Trophoblast cell (in vitro differentiated cells and primary cell): ENCODE data around the gene FGF11.
"Not testable (repeated sequence)": the region's sequence is repeated elsewhere in the genome, so short reads cannot be mapped to it uniquely, and the experiment has no call there.

ENCODE experiments used
- DNase-seq, 2 donors: peaks; one replicate each; pipeline ENCODE4 v3.0.0-alpha.2; 2016
- H2AFZ ChIP-seq: 2 replicates; pipeline ENCODE4 v1.6.1; 2013; ENCODE audit warnings: low read length, moderate library complexity, mild to moderate bottlenecking; ENCODE audit not compliant: insufficient read depth, poor library complexity
- H2AK5ac ChIP-seq: 2 replicates; pipeline ENCODE4 v1.6.1; 2013; ENCODE audit warnings: mild to moderate bottlenecking, low read length
- H2BK120ac ChIP-seq: 2 replicates; pipeline ENCODE4 v1.6.1; 2013; ENCODE audit warnings: low read length, mild to moderate bottlenecking, moderate library complexity; ENCODE audit not compliant: insufficient read depth, poor library complexity
- H2BK12ac ChIP-seq: 2 replicates; pipeline ENCODE4 v1.6.1; 2013; ENCODE audit warnings: mild to moderate bottlenecking, low read length, moderate library complexity
- H2BK5ac ChIP-seq: 2 replicates; pipeline ENCODE4 v1.6.1; 2013; ENCODE audit warnings: low read length, low read depth, moderate library complexity, mild to moderate bottlenecking; ENCODE audit not compliant: poor library complexity
- H3K14ac ChIP-seq: 2 replicates; pipeline ENCODE4 v1.6.1; 2013; ENCODE audit warnings: mild to moderate bottlenecking, low read length
- H3K18ac ChIP-seq: 2 replicates; pipeline ENCODE4 v1.6.1; 2013; ENCODE audit warnings: mild to moderate bottlenecking, low read length
- H3K23ac ChIP-seq: 2 replicates; pipeline ENCODE4 v1.6.1; 2013; ENCODE audit warnings: low read length
- H3K27ac ChIP-seq: 2 replicates; pipeline ENCODE4 v1.5.1; 2013; ENCODE audit warnings: low read depth, mild to moderate bottlenecking, inconsistent platforms, low read length, moderate library complexity
- H3K27me3 ChIP-seq: 2 replicates; pipeline ENCODE4 v1.6.1; 2013; ENCODE audit warnings: inconsistent platforms, mild to moderate bottlenecking, low read length, moderate library complexity; ENCODE audit not compliant: insufficient read depth
- H3K36me3 ChIP-seq, 2 experiments: 1 replicate in 1 of 2; 2 replicates in 1 of 2; pipeline ENCODE4 v1.6.1; 2013; ENCODE audit warnings: low read length in 2 of 2, mild to moderate bottlenecking in 2 of 2, moderate library complexity in 1 of 2; ENCODE audit not compliant: insufficient read depth in 2 of 2, control insufficient read depth in 1 of 2
- H3K4ac ChIP-seq: 2 replicates; pipeline ENCODE4 v1.6.1; 2013; ENCODE audit warnings: low read depth, mild to moderate bottlenecking, low read length, moderate library complexity
- H3K4me1 ChIP-seq, 2 experiments: 1 replicate in 1 of 2; 2 replicates in 1 of 2; pipeline ENCODE4 v1.6.1; 2013; ENCODE audit warnings: low read length in 2 of 2, mild to moderate bottlenecking in 2 of 2, moderate library complexity in 1 of 2; ENCODE audit not compliant: insufficient read depth in 2 of 2, control insufficient read depth in 1 of 2
- H3K4me2 ChIP-seq: 2 replicates; pipeline ENCODE4 v1.6.1; 2013; ENCODE audit warnings: inconsistent platforms, mild to moderate bottlenecking, low read length, moderate library complexity
- H3K4me3 ChIP-seq: 2 replicates; pipeline ENCODE4 v1.5.1; 2013; ENCODE audit warnings: mild to moderate bottlenecking, low read depth, low read length, inconsistent platforms
- H3K79me1 ChIP-seq: one replicate; pipeline ENCODE4 v1.6.1; 2013; ENCODE audit warnings: low read length
- H3K79me2 ChIP-seq: 2 replicates; pipeline ENCODE4 v1.6.1; 2013; ENCODE audit warnings: low read length, mild to moderate bottlenecking; ENCODE audit not compliant: control insufficient read depth, insufficient read depth, poor library complexity
- H3K9ac ChIP-seq: 2 replicates; pipeline ENCODE4 v1.6.1; 2013; ENCODE audit warnings: mild to moderate bottlenecking, low read length
- H3K9me3 ChIP-seq: 2 replicates; pipeline ENCODE4 v1.6.1; 2013; ENCODE audit warnings: low read depth, mild to moderate bottlenecking, control low read depth, inconsistent platforms, low read length; ENCODE audit not compliant: insufficient read depth
- H4K12ac ChIP-seq: 2 replicates; pipeline ENCODE4 v1.6.1; 2013; ENCODE audit warnings: low read depth, mild to moderate bottlenecking, low read length, moderate library complexity
- H4K8ac ChIP-seq: 2 replicates; pipeline ENCODE4 v1.6.1; 2013; ENCODE audit warnings: low read depth, mild to moderate bottlenecking, low read length, moderate library complexity
- H4K91ac ChIP-seq: one replicate; pipeline ENCODE4 v1.6.1; 2013; ENCODE audit warnings: low read depth, mild to moderate bottlenecking, low read length, moderate library complexity
- WGBS: extraction: QIAGEN DNeasy Blood & Tissue Kit; methylation state at CpG from one replicate; pipeline ENCODE4 v1.1.7; 2013; ENCODE audit warnings: missing lambda C conversion rate; ENCODE audit not compliant: insufficient read length, insufficient coverage; ENCODE audit errors: extremely low coverage; 5-methylcytosine and 5-hydroxymethylcytosine counted together

Gene FGF11

DNA sequence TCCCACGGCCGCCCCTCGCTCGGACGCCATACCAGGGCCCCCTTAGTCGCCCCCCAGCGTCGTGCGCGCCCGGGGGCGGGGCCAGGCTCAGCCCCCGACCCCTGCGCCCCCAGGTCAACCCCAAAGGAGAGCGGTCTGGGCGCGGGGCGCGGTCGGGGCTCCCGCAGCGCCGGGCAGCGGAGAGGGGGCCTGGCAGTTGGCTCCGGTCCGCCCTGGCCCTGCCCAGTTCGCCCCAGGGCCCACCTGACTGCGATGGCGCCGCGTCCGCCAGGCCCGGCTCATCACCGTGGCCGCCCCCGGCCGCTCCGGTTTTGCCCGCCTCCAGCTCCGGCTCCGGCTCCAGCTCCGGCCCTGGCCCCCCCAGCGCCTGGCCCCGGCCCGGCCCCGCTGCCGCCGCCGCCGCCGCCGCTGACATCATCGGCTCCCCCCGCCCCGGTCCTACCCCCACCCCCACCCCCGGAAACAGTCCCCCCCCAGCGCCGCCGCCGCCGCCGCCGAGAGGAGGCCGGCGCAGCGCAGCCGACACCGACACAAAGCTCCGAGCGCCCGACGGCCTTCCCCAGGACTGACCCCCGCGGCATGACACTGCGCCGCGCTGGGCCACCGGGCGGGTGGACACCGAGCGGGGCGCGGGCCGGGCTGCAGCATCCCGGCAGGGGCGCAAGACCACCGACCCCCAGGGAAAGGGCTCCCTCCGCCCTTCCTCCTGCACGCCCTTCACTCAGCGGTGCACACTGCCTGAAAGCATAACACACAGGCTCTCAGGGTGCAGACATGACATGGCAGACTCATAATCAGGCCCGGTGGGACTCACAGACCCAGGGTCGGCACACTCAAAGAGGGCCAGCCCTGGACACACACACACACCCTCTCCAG is 40.1 kb downstream of the FGF11 start, which contains the start of gene ZBTB4:
TSS of gene ZBTB4 (minus strand) at position 419 of the 876 bp plus-strand sequence. CDS start 12,830 bp downstream, outside the sequence.
- H2BK5ac ChIP-seq, result peak within 1 kb of the TSS; percentile 89
- peak within 1 kb of the TSS; percentile 93 for H3K27ac ChIP-seq
- peaks cover 29% of the 10 kb centered on the region for H3K79me1 ChIP-seq
- peak within 1 kb of the TSS; percentile 65 for H3K4me2 ChIP-seq
- H3K9me3 ChIP-seq, result no peaks in the 10 kb centered on the region
- peak within 1 kb of the TSS; percentile 89 for H3K4me3 ChIP-seq
- H3K14ac ChIP-seq, result peak within 1 kb of the TSS; percentile 96
- peaks cover 22% of the 10 kb centered on the region for H3K79me2 ChIP-seq
- no peaks in the 10 kb centered on the region for H3K27me3 ChIP-seq
- H4K91ac ChIP-seq, result peak within 1 kb of the TSS; percentile 99
- H3K36me3 ChIP-seq, result no peaks in the 10 kb centered on the region
- peak within 1 kb of the TSS; percentile 77 for H2AK5ac ChIP-seq
- peak within 1 kb of the TSS; percentile 96 for H2BK120ac ChIP-seq
- H2AFZ ChIP-seq, result peak within 1 kb of the TSS; percentile 99
- peak within 1 kb of the TSS; percentile 98 for H4K12ac ChIP-seq
- peak; percentile 5 to 42 for DNase-seq
- peak within 1 kb of the TSS; percentile 93 for H4K8ac ChIP-seq
- peak within 1 kb of the TSS; percentile 67 for H2BK12ac ChIP-seq
- WGBS, result no CpG with 5 or more reads among the region's 92 CpGs
- peak within 1 kb of the TSS; percentile 96 for H3K18ac ChIP-seq
- no peak within 1 kb of the TSS for H3K23ac ChIP-seq
- H3K9ac ChIP-seq, result peak within 1 kb of the TSS; percentile 91
- peak within 1 kb of the TSS; percentile 99 for H3K4ac ChIP-seq
- peaks cover 39 to 44% of the 10 kb centered on the region in 2 experiments for H3K4me1 ChIP-seq

DNA sequence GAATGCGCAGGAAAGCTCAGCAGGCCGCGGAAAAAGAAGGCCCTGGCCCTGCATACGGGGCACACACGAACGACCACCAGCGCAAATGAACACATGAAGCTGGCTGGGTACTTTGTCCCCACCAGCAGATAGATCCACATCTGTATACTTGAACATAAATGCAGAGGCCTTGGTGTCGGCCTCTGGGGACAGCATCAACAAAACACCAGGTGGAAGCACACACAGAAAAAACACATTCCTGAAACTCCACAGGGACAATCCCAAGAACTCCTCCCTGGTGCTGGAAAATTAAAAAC is 40.7 kb downstream of the FGF11 start:
- peak overlapping the region; percentile 31 for H2AK5ac ChIP-seq
- peak overlapping the region; percentile 2 for H3K9ac ChIP-seq
- peak overlapping the region; percentile 65 for H3K4me2 ChIP-seq
- peaks cover 39 to 42% of the 10 kb centered on the region in 2 experiments for H3K4me1 ChIP-seq
- H2AFZ ChIP-seq, result peak overlapping the region; percentile 99
- no peaks in the 10 kb centered on the region for H3K9me3 ChIP-seq
- H3K27me3 ChIP-seq, result no peaks in the 10 kb centered on the region
- peak overlapping the region; percentile 92 for H3K27ac ChIP-seq
- peak overlapping the region; percentile 83 for H3K14ac ChIP-seq
- H3K79me1 ChIP-seq, result peaks cover 32% of the 10 kb centered on the region
- peak overlapping the region; percentile 96 for H3K18ac ChIP-seq
- peaks cover 25% of the 10 kb centered on the region for H3K79me2 ChIP-seq
- peak; percentile 5 to 43 for DNase-seq
- H3K23ac ChIP-seq, result no peak overlapping the region
- H2BK12ac ChIP-seq, result peak overlapping the region; percentile 42
- peak overlapping the region; percentile 71 for H4K91ac ChIP-seq
- peak overlapping the region; percentile 83 for H4K8ac ChIP-seq
- H2BK120ac ChIP-seq, result peak overlapping the region; percentile 96
- peak overlapping the region; percentile 55 for H2BK5ac ChIP-seq
- peak overlapping the region; percentile 83 for H3K4me3 ChIP-seq
- H4K12ac ChIP-seq, result peak overlapping the region; percentile 98
- WGBS, result no CpG with 5 or more reads among the region's 8 CpGs
- no peaks in the 10 kb centered on the region for H3K36me3 ChIP-seq
- H3K4ac ChIP-seq, result peak overlapping the region; percentile 99

- not testable (repeated sequence) for H3K27ac ChIP-seq, H3K9ac ChIP-seq, H2AK5ac ChIP-seq, H2BK5ac ChIP-seq, H3K4ac ChIP-seq, H3K27me3 ChIP-seq, H3K23ac ChIP-seq, H4K12ac ChIP-seq, H3K9me3 ChIP-seq, H3K18ac ChIP-seq, H2BK120ac ChIP-seq, H4K8ac ChIP-seq, H2AFZ ChIP-seq, H3K14ac ChIP-seq, H3K36me3 ChIP-seq, H2BK12ac ChIP-seq, H3K4me3 ChIP-seq, DNase-seq
- Histone ChIP-seq H3K79me1 (peaks cover 32% of the 10 kb centered on the region), H3K4me1 (peaks cover 38 to 43% of the 10 kb centered on the region in 2 experiments), H4K91ac (peak within 1 kb of the TSS; percentile 71), H3K79me2 (peaks cover 32% of the 10 kb centered on the region), H3K4me2 (peak within 1 kb of the TSS; percentile 65)
- WGBS, result no CpG with 5 or more reads among the region's 4 CpGs
Observed at GRCh38 chr17:7481275-7481674, 42.0 kb downstream of the FGF11 start, which contains the start of gene SLC35G6. Gene SLC35G6 (plus strand): TSS chr17:7481446. CDS start chr17:7481517, 71 bp downstream.

DNA sequence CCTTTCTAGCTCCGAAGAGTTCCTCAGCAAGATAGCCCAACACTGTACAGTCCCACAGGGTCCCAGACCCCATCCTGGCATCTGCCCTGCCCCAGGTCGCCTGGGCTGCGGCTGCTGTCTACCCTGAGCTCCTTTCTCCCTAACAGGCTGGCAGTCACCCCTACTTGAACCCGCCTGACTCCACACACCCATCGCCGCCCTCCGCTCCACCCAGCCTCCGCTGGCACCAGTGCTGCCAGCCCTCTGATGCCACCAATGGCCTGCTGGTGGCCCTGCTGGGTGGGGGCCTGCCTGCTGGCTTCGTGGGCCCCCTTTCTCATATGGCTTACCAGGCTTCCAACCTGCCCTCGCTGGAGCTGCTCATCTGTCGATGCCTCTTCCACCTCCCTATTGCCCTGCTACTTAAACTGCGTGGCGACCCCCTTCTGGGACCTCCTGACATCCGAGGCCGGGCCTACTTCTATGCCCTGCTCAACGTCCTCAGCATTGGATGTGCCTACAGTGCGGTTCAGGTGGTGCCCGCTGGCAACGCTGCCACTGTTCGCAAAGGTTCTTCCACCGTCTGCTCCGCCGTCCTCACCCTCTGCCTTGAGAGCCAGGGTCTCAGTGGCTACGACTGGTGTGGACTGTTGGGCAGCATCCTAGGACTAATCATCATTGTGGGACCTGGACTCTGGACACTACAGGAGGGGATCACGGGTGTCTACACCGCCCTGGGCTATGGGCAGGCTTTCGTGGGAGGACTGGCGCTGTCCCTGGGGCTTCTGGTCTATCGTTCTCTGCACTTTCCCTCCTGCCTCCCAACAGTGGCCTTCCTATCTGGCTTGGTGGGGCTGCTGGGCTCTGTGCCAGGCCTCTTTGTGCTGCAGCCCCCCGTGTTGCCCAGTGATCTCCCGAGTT is 42.8 kb downstream of the FGF11 start:
- H3K4me2 ChIP-seq, H3K9ac ChIP-seq: not testable (repeated sequence)
- H3K4me1 ChIP-seq, result peaks cover 33 to 35% of the 10 kb centered on the region in 2 experiments

More for the DNA sequence above, 42.8 kb downstream of the FGF11 start:
- not testable (repeated sequence) for H3K4ac ChIP-seq, H3K27me3 ChIP-seq, H4K12ac ChIP-seq, H3K18ac ChIP-seq, H2BK12ac ChIP-seq, DNase-seq, H3K14ac ChIP-seq, H3K27ac ChIP-seq, H3K23ac ChIP-seq, H3K9me3 ChIP-seq, H2BK5ac ChIP-seq, H2AK5ac ChIP-seq, H4K8ac ChIP-seq, H3K4me3 ChIP-seq, H3K36me3 ChIP-seq, H2AFZ ChIP-seq, H2BK120ac ChIP-seq
- peak overlapping the region; percentile 96 for H4K91ac ChIP-seq
- peaks cover 32% of the 10 kb centered on the region for H3K79me2 ChIP-seq
- no CpG with 5 or more reads among the region's 31 CpGs for WGBS
- H3K79me1 ChIP-seq, result peaks cover 32% of the 10 kb centered on the region
